ENCODE measurements around the gene TP53I11. TPM values are rescaled to one million over a fixed set of nuclear protein-coding genes. Genes with fewer than 3 reads are reported as not detected.

TP53I11 gene
- total and polyA plus RNA-seq, 2 donors (not counting 1 experiment from before 2014, with no cell fraction given): 25.0 to 229 TPM

DNA sequence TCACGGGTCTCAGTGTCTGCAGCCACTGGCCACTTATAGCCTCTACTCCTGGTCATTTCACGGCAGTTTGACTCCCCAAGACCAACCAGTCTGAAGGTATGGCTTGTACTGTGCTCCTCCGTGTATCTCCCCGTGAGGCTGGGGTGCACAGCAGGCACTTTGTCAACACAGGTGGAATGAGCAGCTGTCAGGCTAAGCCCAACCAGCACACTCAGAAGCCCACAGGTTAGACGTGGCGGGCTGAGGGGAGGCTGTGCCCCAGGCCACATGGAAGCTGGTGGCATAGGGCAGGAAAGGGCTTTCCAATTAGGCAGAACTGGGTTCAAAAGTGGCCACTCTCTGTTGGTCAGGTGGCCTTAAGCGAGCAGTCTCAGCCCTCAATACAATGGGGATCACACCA is 7.0 kb downstream of the TP53I11 start:
- no peak overlapping the region for H2AFZ ChIP-seq (ENCODE audit: insufficient read depth, low read depth, low read length, poor library complexity, severe bottlenecking)
- no peaks in the 10 kb centered on the region for H3K9me3 ChIP-seq (ENCODE audit: control extremely low read depth in 1 of 3, control insufficient read depth in 2 of 3, insufficient read depth in 1 of 3, low read length in 2 of 3)
- 32% methylated on average over 6 of the region's 7 CpGs for WGBS (ENCODE audit: insufficient coverage)
- CTCF ChIA-PET: interaction anchor here (1.3 to 9.6 kb wide), 5 partner anchors 16 to 167 kb away, joined by 3 to 154 read pairs (median 10); no protein-coding TSS in a partner anchor
- H3K4me1 Mint-ChIP-seq: peaks cover 98% of the 10 kb centered on the region
- H3K36me3 ChIP-seq (replicated peaks in 1 of 2; ENCODE audit: control extremely low read depth in 1 of 2, control insufficient read depth in 1 of 2, extremely low read depth in 1 of 2, insufficient read depth in 2 of 2, low read length in 1 of 2): peaks cover 0 to 24% of the 10 kb centered on the region in 2 experiments
- peaks cover 63 to 78% of the 10 kb centered on the region in 2 donors for H3K4me1 ChIP-seq (ENCODE audit: control insufficient read depth in 2 of 2, insufficient read depth in 2 of 2, low read length in 2 of 2)
- peak overlapping the region; percentile 95 for H3K27ac Mint-ChIP-seq
- no peaks in the 10 kb centered on the region for H3K27me3 Mint-ChIP-seq
- peaks cover 58% of the 10 kb centered on the region for H3K79me2 ChIP-seq (ENCODE audit: control insufficient read depth, insufficient read depth, low read length)
- H3K9me3 Mint-ChIP-seq (ENCODE audit: insufficient read depth): no peaks in the 10 kb centered on the region
- intact Hi-C loops (cut with micrococcal nuclease): loop anchor here (1.0 to 10.0 kb wide), 4 partner anchors 86 to 379 kb away; partner anchors contain the start of genes CD82 and PRDM11
- peak overlapping the region; percentile 39 for H3K9ac ChIP-seq (ENCODE audit: low read length)
- H3K4me3 ChIP-seq (ENCODE audit: control extremely low read depth in 1 of 5, extremely low read depth in 1 of 5, insufficient read depth in 1 of 5, low read depth in 2 of 5, low read length in 4 of 5): no peak overlapping the region
- no peak for DNase-seq
- peaks cover 22% of the 10 kb centered on the region for H4K20me1 ChIP-seq (ENCODE audit: control insufficient read depth, insufficient read depth, low read length, poor library complexity, severe bottlenecking)
- H3K27ac ChIP-seq (ENCODE audit: low read length in 2 of 2): peak overlapping the region in 1 of 2 donors; percentile 67
- H3K4me3 Mint-ChIP-seq: peak overlapping the region; percentile 90
- peak overlapping the region; percentile 88 for H3K4me2 ChIP-seq (replicated peaks; ENCODE audit: low read depth, low read length, poor library complexity, severe bottlenecking)
- ATAC-seq (ENCODE audit: low read depth): peak; percentile 9
- no peak for TF ChIP-seq EZH2 (IDR thresholded peaks at IDR 0.05; ENCODE audit: borderline replicate concordance, insufficient read depth, low read depth, low read length, poor library complexity, severe bottlenecking)
- TF ChIP-seq, protein P1, sequence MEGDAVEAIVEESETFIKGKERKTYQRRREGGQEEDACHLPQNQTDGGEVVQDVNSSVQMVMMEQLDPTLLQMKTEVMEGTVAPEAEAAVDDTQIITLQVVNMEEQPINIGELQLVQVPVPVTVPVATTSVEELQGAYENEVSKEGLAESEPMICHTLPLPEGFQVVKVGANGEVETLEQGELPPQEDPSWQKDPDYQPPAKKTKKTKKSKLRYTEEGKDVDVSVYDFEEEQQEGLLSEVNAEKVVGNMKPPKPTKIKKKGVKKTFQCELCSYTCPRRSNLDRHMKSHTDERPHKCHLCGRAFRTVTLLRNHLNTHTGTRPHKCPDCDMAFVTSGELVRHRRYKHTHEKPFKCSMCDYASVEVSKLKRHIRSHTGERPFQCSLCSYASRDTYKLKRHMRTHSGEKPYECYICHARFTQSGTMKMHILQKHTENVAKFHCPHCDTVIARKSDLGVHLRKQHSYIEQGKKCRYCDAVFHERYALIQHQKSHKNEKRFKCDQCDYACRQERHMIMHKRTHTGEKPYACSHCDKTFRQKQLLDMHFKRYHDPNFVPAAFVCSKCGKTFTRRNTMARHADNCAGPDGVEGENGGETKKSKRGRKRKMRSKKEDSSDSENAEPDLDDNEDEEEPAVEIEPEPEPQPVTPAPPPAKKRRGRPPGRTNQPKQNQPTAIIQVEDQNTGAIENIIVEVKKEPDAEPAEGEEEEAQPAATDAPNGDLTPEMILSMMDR (IDR thresholded peaks at IDR 0.05): no peak
- no peaks in the 10 kb centered on the region for H3K27me3 ChIP-seq (replicated peaks in 1 of 4; ENCODE audit: control extremely low read depth in 1 of 4, control insufficient read depth in 3 of 4, insufficient read depth in 4 of 4, low read length in 3 of 4)
- POLR2A ChIA-PET: interaction anchor here (0.6 to 3.9 kb wide), 3 partner anchors 82 to 393 kb away, joined by 4 to 16 read pairs (median 6); no protein-coding TSS in a partner anchor

DNA sequence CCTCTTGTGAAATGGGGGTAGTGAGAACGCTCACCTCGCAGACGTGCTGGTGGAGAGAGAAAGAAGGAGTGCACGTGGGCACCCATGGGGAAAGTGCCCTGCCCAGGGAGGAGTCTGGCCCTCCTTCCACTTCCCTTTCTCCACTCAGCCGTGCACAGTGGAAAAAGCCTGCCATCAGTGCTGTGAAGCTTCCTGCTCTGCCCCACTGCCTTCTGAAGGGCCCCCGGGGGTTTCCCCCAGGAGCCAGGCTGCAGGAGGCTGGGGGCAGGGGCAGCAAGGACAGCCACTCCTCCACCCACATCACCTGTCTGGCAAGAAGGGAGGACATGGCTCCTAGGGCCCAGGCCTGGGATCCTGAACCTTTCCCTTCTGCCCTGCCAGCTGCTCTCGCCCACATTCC is 7.6 kb downstream of the TP53I11 start:
- H2AFZ ChIP-seq (ENCODE audit: insufficient read depth, low read depth, low read length, poor library complexity, severe bottlenecking): no peak overlapping the region
- Mint-ChIP-seq H3K9me3 (ENCODE audit: insufficient read depth) (no peaks in the 10 kb centered on the region), H3K27ac (peak overlapping the region; percentile 95), H3K4me3 (peak overlapping the region; percentile 90), H3K27me3 (no peaks in the 10 kb centered on the region), H3K4me1 (peaks cover 92% of the 10 kb centered on the region)
- peaks cover 25% of the 10 kb centered on the region for H4K20me1 ChIP-seq (ENCODE audit: control insufficient read depth, insufficient read depth, low read length, poor library complexity, severe bottlenecking)
- DNase-seq: peak; percentile 89
- intact Hi-C loops (cut with micrococcal nuclease): loop anchor here (1.0 to 10.0 kb wide), 4 partner anchors 86 to 378 kb away; partner anchors contain the start of genes CD82 and PRDM11
- peak; percentile 93 for ATAC-seq (ENCODE audit: low read depth)
- 9% methylated on average over 6 of the region's 7 CpGs for WGBS (ENCODE audit: insufficient coverage)
- H3K9ac ChIP-seq (ENCODE audit: low read length): peak overlapping the region; percentile 39
- TF ChIP-seq, protein P1 (IDR thresholded peaks at IDR 0.05): no peak
- TF ChIP-seq EZH2 (IDR thresholded peaks at IDR 0.05; ENCODE audit: borderline replicate concordance, insufficient read depth, low read depth, low read length, poor library complexity, severe bottlenecking): no peak
- peaks cover 58% of the 10 kb centered on the region for H3K79me2 ChIP-seq (ENCODE audit: control insufficient read depth, insufficient read depth, low read length)
- peak overlapping the region in 4 of 5 experiments; percentile 10 to 53 (median 26) for H3K4me3 ChIP-seq (ENCODE audit: control extremely low read depth in 1 of 5, extremely low read depth in 1 of 5, insufficient read depth in 1 of 5, low read depth in 2 of 5, low read length in 4 of 5)
- H3K27ac ChIP-seq (ENCODE audit: low read length in 2 of 2): peak overlapping the region; percentile 38 to 67
- peak overlapping the region; percentile 88 for H3K4me2 ChIP-seq (replicated peaks; ENCODE audit: low read depth, low read length, poor library complexity, severe bottlenecking)
- H3K27me3 ChIP-seq (replicated peaks in 1 of 4; ENCODE audit: control extremely low read depth in 1 of 4, control insufficient read depth in 3 of 4, insufficient read depth in 4 of 4, low read length in 3 of 4): no peaks in the 10 kb centered on the region
- peaks cover 57 to 74% of the 10 kb centered on the region in 2 donors for H3K4me1 ChIP-seq (ENCODE audit: control insufficient read depth in 2 of 2, insufficient read depth in 2 of 2, low read length in 2 of 2)
- H3K36me3 ChIP-seq (replicated peaks in 1 of 2; ENCODE audit: control extremely low read depth in 1 of 2, control insufficient read depth in 1 of 2, extremely low read depth in 1 of 2, insufficient read depth in 2 of 2, low read length in 1 of 2): peaks cover 0 to 24% of the 10 kb centered on the region in 2 experiments
- no peaks in the 10 kb centered on the region for H3K9me3 ChIP-seq (ENCODE audit: control extremely low read depth in 1 of 3, control insufficient read depth in 2 of 3, insufficient read depth in 1 of 3, low read length in 2 of 3)
- CTCF ChIA-PET: interaction anchor here (0.8 to 9.6 kb wide), 6 partner anchors 15 to 167 kb away, joined by 3 to 154 read pairs (median 6); no protein-coding TSS in a partner anchor
- POLR2A ChIA-PET: interaction anchor here (1.3 to 3.9 kb wide), 3 partner anchors 83 to 137 kb away, joined by 3 to 16 read pairs (median 4); no protein-coding TSS in a partner anchor

All from B cell (primary cell).